Peyer's patch (tissue), 4 donors: ENCODE data around the gene SHE. TPM values are rescaled to one million over a fixed set of nuclear protein-coding genes. Genes with fewer than 3 reads are reported as not detected.

Experiments
- DNase-seq, 3 donors: peaks; one replicate each; pipeline ENCODE4 v3.0.0-alpha.2; 2017 to 2019
- H3K27ac ChIP-seq, 4 donors: fragments of 200-600 bp; sonication (generic); one replicate each; pipeline ENCODE4 v1.5.1; 2016 to 2019
- H3K27me3 ChIP-seq, 2 donors: fragments of 200-600 bp; sonication (generic); one replicate each; pipeline ENCODE4 v1.5.1; 2019
- H3K36me3 ChIP-seq, 3 donors: fragments of 200-600 bp; sonication (generic); one replicate each; pipeline ENCODE4 v1.5.1; 2016 to 2019
- H3K4me1 ChIP-seq, 4 donors: fragments of 200-600 bp; sonication (generic); one replicate each; pipeline ENCODE4 v1.5.1; 2016 to 2019
- H3K4me3 ChIP-seq, 4 donors: fragments of 200-600 bp; sonication (generic); 1 replicate in 3 of 4; 2 replicates in 1 of 4; pipeline ENCODE4 v1.5.1; 2016 to 2019; ENCODE audit warnings: mild to moderate bottlenecking in 1 of 4
- H3K9me3 ChIP-seq, 4 donors: fragments of 200-600 bp; sonication (generic); one replicate each; pipeline ENCODE4 v1.5.1; 2016 to 2019; ENCODE audit warnings: mild to moderate bottlenecking in 1 of 4
- CTCF ChIP-seq, 6 experiments: fragments of 450-650 bp in 4 of 6; fragments of 200-600 bp in 2 of 6; sonication (generic) in 1 of 6; IDR thresholded peaks; one replicate each; pipeline ENCODE4 v1.5.1; 2017 to 2019; ENCODE audit warnings: antibody characterized with exemption in 6 of 6, mild to moderate bottlenecking in 3 of 6, moderate library complexity in 1 of 6
- POLR2A ChIP-seq, 2 donors: fragments of 450-650 bp; IDR thresholded peaks; one replicate each; pipeline ENCODE4 v1.5.1; 2017; ENCODE audit warnings: antibody characterized with exemption in 2 of 2, mild to moderate bottlenecking in 2 of 2, moderate library complexity in 2 of 2
- total RNA-seq, 4 donors: library from RNA; depleted of rRNA; stranded (reverse); fragments of >200 nt; gene quantifications; one replicate each; pipeline ENCODE4 v1.1.0, GENCODE V29; 2016

Gene SHE
- 10 to 100 TPM in 1 of 4 donors, 1 to 10 TPM in 3; 1.6 to 19.8 (median 7.3) TPM for total RNA-seq

GRCh38 chr1:154502066-154502743 lies at the start of gene SHE, which contains the start of gene TDRD10:
Gene SHE (minus strand): TSS chr1:154502412. CDS start chr1:154502026, 386 bp downstream.
Gene TDRD10 (plus strand): TSS chr1:154502219. CDS start chr1:154506904, 4,685 bp downstream.
- Histone ChIP-seq H3K4me3 (peak within 1 kb of the TSS; percentile 37 to 54 (median 48)), H3K4me1 (peaks cover 3 to 17% (median 8%) of the 10 kb centered on the region in 4 donors), H3K27ac (peak within 1 kb of the TSS; percentile 21 to 67 (median 64)), H3K27me3 (peaks cover 0 to 18% of the 10 kb centered on the region in 2 donors), H3K36me3 (no peaks in the 10 kb centered on the region), H3K9me3 (peaks cover 0 to 9% (median 1%) of the 10 kb centered on the region in 4 donors)
- TF ChIP-seq CTCF (IDR thresholded peaks at IDR 0.05) (no peak), POLR2A (IDR thresholded peaks at IDR 0.05) (no peak)
- DNase-seq, result peak; percentile 7 to 57 (median 48)

- Histone ChIP-seq H3K4me1 (peaks cover 1 to 37% (median 2%) of the 10 kb centered on the region in 4 donors), H3K9me3 (no peaks in the 10 kb centered on the region), H3K4me3 (no peak overlapping the region), H3K27ac (peak overlapping the region in 1 of 4 donors; percentile 16), H3K27me3 (no peaks in the 10 kb centered on the region), H3K36me3 (peaks cover 0 to 73% (median 0%) of the 10 kb centered on the region in 3 donors)
- peak in 2 of 3 donors; percentile 53 to 58 for DNase-seq
- TF ChIP-seq POLR2A (IDR thresholded peaks at IDR 0.05), result no peak
- TF ChIP-seq CTCF (IDR thresholded peaks at IDR 0.05), result no peak
Measured at GRCh38 chr1:154551474-154551873, 49.3 kb upstream of the SHE start.

GRCh38 chr1:154550657-154551056 lies 48.4 kb upstream of the SHE start:
- H3K4me3 ChIP-seq, result no peak overlapping the region
- H3K36me3 ChIP-seq, result peaks cover 0 to 70% (median 0%) of the 10 kb centered on the region in 3 donors
- no peak overlapping the region for H3K27ac ChIP-seq
- H3K27me3 ChIP-seq, result no peaks in the 10 kb centered on the region
- DNase-seq, result no peak
- H3K4me1 ChIP-seq, result peaks cover 0 to 29% (median 0%) of the 10 kb centered on the region in 4 donors
- H3K9me3 ChIP-seq, result no peaks in the 10 kb centered on the region
- TF ChIP-seq POLR2A (IDR thresholded peaks at IDR 0.05) (no peak), CTCF (IDR thresholded peaks at IDR 0.05) (no peak)

GRCh38 chr1:154550070-154550469 lies 47.9 kb upstream of the SHE start:
- Histone ChIP-seq H3K4me1 (peaks cover 0 to 28% (median 0%) of the 10 kb centered on the region in 4 donors), H3K9me3 (no peaks in the 10 kb centered on the region), H3K36me3 (peaks cover 0 to 64% (median 0%) of the 10 kb centered on the region in 3 donors), H3K4me3 (no peak overlapping the region), H3K27ac (no peak overlapping the region), H3K27me3 (no peaks in the 10 kb centered on the region)
- TF ChIP-seq POLR2A (IDR thresholded peaks at IDR 0.05) (no peak), CTCF (IDR thresholded peaks at IDR 0.05) (no peak)
- no peak for DNase-seq

- no peaks in the 10 kb centered on the region for H3K9me3 ChIP-seq
- H3K4me1 ChIP-seq, result peaks cover 0 to 28% (median 0%) of the 10 kb centered on the region in 4 donors
- DNase-seq, result no peak
- H3K36me3 ChIP-seq, result peaks cover 0 to 56% (median 0%) of the 10 kb centered on the region in 3 donors
- no peak overlapping the region for H3K4me3 ChIP-seq
- H3K27ac ChIP-seq, result peak overlapping the region in 1 of 4 donors; percentile 29
- TF ChIP-seq POLR2A (IDR thresholded peaks at IDR 0.05) (no peak), CTCF (IDR thresholded peaks at IDR 0.05) (no peak)
- no peaks in the 10 kb centered on the region for H3K27me3 ChIP-seq
Measured at GRCh38 chr1:154549202-154549770, 47.1 kb upstream of the SHE start.
